Measurements from ENCODE around the gene CCDC149. TPM values are rescaled to one million over a fixed set of nuclear protein-coding genes. Genes with fewer than 3 reads are reported as not detected.

CCDC149 gene
- total RNA-seq, 1 experiment from 2014 or later = 12.7 TPM

DNA sequence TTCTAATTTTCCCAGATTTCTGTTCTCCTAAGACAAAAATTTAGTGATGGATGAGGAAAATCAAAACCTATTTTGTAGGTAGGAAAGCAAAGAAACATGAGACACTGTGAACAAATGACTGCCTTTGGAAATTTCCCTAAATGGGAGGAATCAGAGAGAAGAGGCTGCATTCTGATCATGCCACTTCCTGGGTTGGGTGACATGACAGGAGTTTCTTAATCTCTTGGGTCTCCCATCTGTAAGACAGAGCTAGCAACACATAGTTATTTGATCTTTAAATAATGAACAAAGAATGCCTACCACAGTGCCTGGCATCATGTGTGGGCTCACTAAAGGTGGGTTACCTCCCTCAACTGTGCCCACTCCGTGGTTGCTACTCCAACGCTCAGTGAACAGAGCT lies 57.1 kb downstream of the CCDC149 start:
- TF ChIP-seq, protein P1, sequence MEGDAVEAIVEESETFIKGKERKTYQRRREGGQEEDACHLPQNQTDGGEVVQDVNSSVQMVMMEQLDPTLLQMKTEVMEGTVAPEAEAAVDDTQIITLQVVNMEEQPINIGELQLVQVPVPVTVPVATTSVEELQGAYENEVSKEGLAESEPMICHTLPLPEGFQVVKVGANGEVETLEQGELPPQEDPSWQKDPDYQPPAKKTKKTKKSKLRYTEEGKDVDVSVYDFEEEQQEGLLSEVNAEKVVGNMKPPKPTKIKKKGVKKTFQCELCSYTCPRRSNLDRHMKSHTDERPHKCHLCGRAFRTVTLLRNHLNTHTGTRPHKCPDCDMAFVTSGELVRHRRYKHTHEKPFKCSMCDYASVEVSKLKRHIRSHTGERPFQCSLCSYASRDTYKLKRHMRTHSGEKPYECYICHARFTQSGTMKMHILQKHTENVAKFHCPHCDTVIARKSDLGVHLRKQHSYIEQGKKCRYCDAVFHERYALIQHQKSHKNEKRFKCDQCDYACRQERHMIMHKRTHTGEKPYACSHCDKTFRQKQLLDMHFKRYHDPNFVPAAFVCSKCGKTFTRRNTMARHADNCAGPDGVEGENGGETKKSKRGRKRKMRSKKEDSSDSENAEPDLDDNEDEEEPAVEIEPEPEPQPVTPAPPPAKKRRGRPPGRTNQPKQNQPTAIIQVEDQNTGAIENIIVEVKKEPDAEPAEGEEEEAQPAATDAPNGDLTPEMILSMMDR (IDR thresholded peaks at IDR 0.05; ENCODE audit: unreplicated experiment) = no peak
- H3K27ac Mint-ChIP-seq (ENCODE audit: low read depth, unreplicated experiment) = no peak overlapping the region
- ChIA-PET CTCF (interaction anchor here (0.5 kb wide), 1 partner anchor 329 kb away, joined by 4 read pairs; no protein-coding TSS in a partner anchor), POLR2A (no interaction called here)
- H3K4me3 Mint-ChIP-seq (ENCODE audit: unreplicated experiment) = no peak overlapping the region
- BruUV-seq (replicated peaks) = no TSS peak
- H3K4me1 Mint-ChIP-seq (ENCODE audit: insufficient read depth, unreplicated experiment) = peaks cover 21% of the 10 kb centered on the region
- no peaks in the 10 kb centered on the region for H3K36me3 Mint-ChIP-seq (ENCODE audit: insufficient read depth, unreplicated experiment)
- intact Hi-C loops (cut with micrococcal nuclease) = no loop called here
- no peak for DNase-seq (ENCODE audit: unreplicated experiment)
- peaks cover 16% of the 10 kb centered on the region for H3K9me3 Mint-ChIP-seq (ENCODE audit: unreplicated experiment)
- H3K27me3 Mint-ChIP-seq (ENCODE audit: insufficient read depth, unreplicated experiment) = no peaks in the 10 kb centered on the region

- intact Hi-C loops (cut with micrococcal nuclease) = no loop called here
- CTCF ChIA-PET = no interaction called here
- Mint-ChIP-seq H3K4me3 (ENCODE audit: unreplicated experiment) (no peak overlapping the region), H3K36me3 (ENCODE audit: insufficient read depth, unreplicated experiment) (peaks cover 7% of the 10 kb centered on the region), H3K27me3 (ENCODE audit: insufficient read depth, unreplicated experiment) (no peaks in the 10 kb centered on the region), H3K9me3 (ENCODE audit: unreplicated experiment) (no peaks in the 10 kb centered on the region), H3K4me1 (ENCODE audit: insufficient read depth, unreplicated experiment) (peaks cover 19% of the 10 kb centered on the region), H3K27ac (ENCODE audit: low read depth, unreplicated experiment) (no peak overlapping the region)
- no peak for DNase-seq (ENCODE audit: unreplicated experiment)
- BruUV-seq (replicated peaks) = no TSS peak
- POLR2A ChIA-PET = no interaction called here
- TF ChIP-seq, protein P1 (IDR thresholded peaks at IDR 0.05; ENCODE audit: unreplicated experiment) = no peak
Observed at GRCh38 chr4:24853142-24853541, 59.7 kb downstream of the CCDC149 start.

DNA sequence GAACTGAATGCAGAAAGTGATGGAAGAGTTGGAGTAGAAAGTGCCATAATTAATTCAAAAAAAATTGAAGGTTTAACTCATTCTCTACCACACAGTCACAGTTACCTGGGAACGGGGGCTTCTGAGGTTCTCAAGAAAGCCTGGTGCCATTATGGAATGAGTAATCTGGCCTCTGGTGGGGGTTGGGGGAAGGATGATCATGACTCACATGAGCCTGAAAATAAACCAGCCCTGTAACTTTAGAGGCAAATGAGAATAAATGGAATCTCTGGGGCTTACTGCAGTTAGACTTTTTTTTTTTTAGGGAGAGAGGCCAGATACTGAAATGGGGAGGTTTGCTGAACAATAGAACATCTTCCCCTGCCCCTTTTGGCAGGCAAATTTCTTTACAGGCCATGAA lies 62.2 kb downstream of the CCDC149 start:
- Mint-ChIP-seq H3K27me3 (ENCODE audit: insufficient read depth, unreplicated experiment) (no peaks in the 10 kb centered on the region), H3K27ac (ENCODE audit: low read depth, unreplicated experiment) (no peak overlapping the region), H3K9me3 (ENCODE audit: unreplicated experiment) (no peaks in the 10 kb centered on the region), H3K4me3 (ENCODE audit: unreplicated experiment) (no peak overlapping the region), H3K36me3 (ENCODE audit: insufficient read depth, unreplicated experiment) (peaks cover 7% of the 10 kb centered on the region), H3K4me1 (ENCODE audit: insufficient read depth, unreplicated experiment) (peaks cover 13% of the 10 kb centered on the region)
- intact Hi-C loops (cut with micrococcal nuclease) = no loop called here
- ChIA-PET POLR2A (interaction anchor here (0.6 kb wide), 1 partner anchor 30 kb away, joined by 3 read pairs; no protein-coding TSS in a partner anchor), CTCF (no interaction called here)
- peak; percentile 64 for DNase-seq (ENCODE audit: unreplicated experiment)
- TF ChIP-seq, protein P1 (IDR thresholded peaks at IDR 0.05; ENCODE audit: unreplicated experiment) = no peak
- BruUV-seq (replicated peaks) = no TSS peak

DNA sequence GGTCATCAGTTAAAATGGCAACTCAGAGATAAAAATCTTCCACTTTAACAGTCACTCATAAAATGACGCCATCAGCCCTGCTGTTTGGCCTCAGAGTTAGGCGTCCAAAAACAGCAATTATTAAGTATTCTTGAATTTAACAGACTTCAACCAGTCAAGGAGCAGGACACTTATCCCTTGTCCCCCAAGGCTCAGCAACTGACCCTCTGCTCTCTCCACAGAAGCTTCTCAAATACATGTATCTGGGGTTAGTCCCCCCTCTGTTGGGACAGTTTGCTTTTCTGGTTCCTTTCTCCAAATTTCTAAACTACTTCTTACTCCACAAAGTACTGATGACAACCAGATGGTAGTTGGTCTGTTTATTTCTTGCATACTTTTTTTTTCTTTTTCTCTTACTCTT lies 63.1 kb downstream of the CCDC149 start:
- H3K27me3 Mint-ChIP-seq (ENCODE audit: insufficient read depth, unreplicated experiment) = no peaks in the 10 kb centered on the region
- no peaks in the 10 kb centered on the region for H3K9me3 Mint-ChIP-seq (ENCODE audit: unreplicated experiment)
- TF ChIP-seq, protein P1 (IDR thresholded peaks at IDR 0.05; ENCODE audit: unreplicated experiment) = no peak
- DNase-seq (ENCODE audit: unreplicated experiment) = no peak
- H3K27ac Mint-ChIP-seq (ENCODE audit: low read depth, unreplicated experiment) = no peak overlapping the region
- POLR2A ChIA-PET = no interaction called here
- peaks cover 7% of the 10 kb centered on the region for H3K36me3 Mint-ChIP-seq (ENCODE audit: insufficient read depth, unreplicated experiment)
- peaks cover 13% of the 10 kb centered on the region for H3K4me1 Mint-ChIP-seq (ENCODE audit: insufficient read depth, unreplicated experiment)
- CTCF ChIA-PET = no interaction called here
- H3K4me3 Mint-ChIP-seq (ENCODE audit: unreplicated experiment) = no peak overlapping the region
- BruUV-seq (replicated peaks) = no TSS peak
- intact Hi-C loops (cut with micrococcal nuclease) = no loop called here

Data from MCF 10A (cell line).